ENCODE data around the gene ERCC3.

- TF ChIP-seq, protein P1, sequence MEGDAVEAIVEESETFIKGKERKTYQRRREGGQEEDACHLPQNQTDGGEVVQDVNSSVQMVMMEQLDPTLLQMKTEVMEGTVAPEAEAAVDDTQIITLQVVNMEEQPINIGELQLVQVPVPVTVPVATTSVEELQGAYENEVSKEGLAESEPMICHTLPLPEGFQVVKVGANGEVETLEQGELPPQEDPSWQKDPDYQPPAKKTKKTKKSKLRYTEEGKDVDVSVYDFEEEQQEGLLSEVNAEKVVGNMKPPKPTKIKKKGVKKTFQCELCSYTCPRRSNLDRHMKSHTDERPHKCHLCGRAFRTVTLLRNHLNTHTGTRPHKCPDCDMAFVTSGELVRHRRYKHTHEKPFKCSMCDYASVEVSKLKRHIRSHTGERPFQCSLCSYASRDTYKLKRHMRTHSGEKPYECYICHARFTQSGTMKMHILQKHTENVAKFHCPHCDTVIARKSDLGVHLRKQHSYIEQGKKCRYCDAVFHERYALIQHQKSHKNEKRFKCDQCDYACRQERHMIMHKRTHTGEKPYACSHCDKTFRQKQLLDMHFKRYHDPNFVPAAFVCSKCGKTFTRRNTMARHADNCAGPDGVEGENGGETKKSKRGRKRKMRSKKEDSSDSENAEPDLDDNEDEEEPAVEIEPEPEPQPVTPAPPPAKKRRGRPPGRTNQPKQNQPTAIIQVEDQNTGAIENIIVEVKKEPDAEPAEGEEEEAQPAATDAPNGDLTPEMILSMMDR (IDR thresholded peaks at IDR 0.05; ENCODE audit: low read length): no peak
- TF ChIP-seq EZH2 (IDR thresholded peaks at IDR 0.05; ENCODE audit: borderline replicate concordance, low read length): no peak
Measured at GRCh38 chr2:127218812-127219170, 75.2 kb downstream of the ERCC3 start.
